Upper lobe of left lung (tissue), 4 donors: Measurements from ENCODE around the gene MIB2.

Experiments
- POLR2AphosphoS5 ChIP-seq, 2 donors: sonication (generic); formaldehyde crosslinking; IDR thresholded peaks; one replicate each; pipeline ENCODE4 v1.5.1; 2017; ENCODE audit warnings: antibody characterized with exemption in 2 of 2
- TF ChIP-seq, protein P1 (sequence below), 6 experiments: fragments of 450-650 bp in 4 of 6; fragments of 200-600 bp in 2 of 6; sonication (generic) in 2 of 6; IDR thresholded peaks; one replicate each; pipeline ENCODE4 v1.5.1; 2016 to 2019; ENCODE audit warnings: antibody characterized with exemption in 6 of 6

DNA sequence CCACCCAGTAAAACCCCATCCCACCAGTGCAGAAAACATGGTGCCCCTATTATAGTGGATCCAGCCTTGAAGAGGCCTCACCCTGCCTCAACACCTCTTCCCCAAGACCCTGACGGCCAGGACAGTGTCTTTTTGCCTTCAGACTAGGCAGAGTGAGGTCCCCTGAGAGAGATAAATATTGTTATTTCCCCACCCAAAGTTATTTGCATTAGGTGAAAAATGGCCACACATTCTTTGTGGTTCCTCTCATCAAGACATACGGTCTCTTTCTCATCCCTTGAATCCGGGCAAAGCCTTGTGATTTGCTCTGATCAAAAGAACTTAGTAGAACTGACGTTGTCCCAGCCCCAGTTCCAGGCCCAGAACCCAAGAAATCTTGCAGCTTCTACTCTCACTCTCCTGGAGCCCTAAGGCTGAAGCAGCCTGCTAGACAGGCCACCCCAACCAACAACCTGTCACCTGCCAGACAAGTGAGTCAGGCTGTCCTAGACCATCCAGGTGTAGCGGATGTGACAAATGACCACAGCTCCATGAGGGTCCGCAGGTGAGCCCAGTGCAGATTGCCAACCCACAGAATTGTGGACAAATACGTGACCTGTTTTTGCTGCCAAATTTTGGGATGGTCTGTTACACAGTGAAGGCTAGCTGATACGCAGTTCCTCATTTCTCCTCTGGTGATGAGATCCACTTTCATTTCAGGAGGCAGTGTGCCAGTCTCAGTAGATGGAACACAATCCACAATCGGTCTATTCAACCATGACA lies 32.5 kb upstream of the MIB2 start:
- TF ChIP-seq POLR2AphosphoS5 (IDR thresholded peaks at IDR 0.05) = no peak
- TF ChIP-seq, protein P1, sequence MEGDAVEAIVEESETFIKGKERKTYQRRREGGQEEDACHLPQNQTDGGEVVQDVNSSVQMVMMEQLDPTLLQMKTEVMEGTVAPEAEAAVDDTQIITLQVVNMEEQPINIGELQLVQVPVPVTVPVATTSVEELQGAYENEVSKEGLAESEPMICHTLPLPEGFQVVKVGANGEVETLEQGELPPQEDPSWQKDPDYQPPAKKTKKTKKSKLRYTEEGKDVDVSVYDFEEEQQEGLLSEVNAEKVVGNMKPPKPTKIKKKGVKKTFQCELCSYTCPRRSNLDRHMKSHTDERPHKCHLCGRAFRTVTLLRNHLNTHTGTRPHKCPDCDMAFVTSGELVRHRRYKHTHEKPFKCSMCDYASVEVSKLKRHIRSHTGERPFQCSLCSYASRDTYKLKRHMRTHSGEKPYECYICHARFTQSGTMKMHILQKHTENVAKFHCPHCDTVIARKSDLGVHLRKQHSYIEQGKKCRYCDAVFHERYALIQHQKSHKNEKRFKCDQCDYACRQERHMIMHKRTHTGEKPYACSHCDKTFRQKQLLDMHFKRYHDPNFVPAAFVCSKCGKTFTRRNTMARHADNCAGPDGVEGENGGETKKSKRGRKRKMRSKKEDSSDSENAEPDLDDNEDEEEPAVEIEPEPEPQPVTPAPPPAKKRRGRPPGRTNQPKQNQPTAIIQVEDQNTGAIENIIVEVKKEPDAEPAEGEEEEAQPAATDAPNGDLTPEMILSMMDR (IDR thresholded peaks at IDR 0.05) = no peak
